GOT3 (cell line): ENCODE measurements around the gene ZNF281.
"Not testable (repeated sequence)": the region's sequence is repeated elsewhere in the genome, so short reads cannot be mapped to it uniquely, and the experiment has no call there.

ENCODE experiments used
- DNase-seq: peaks from one replicate; lab custom pipeline; 2025; ENCODE audit warnings: mixed read lengths; lab: John Stamatoyannopoulos, UW

The ZNF281 gene

DNA sequence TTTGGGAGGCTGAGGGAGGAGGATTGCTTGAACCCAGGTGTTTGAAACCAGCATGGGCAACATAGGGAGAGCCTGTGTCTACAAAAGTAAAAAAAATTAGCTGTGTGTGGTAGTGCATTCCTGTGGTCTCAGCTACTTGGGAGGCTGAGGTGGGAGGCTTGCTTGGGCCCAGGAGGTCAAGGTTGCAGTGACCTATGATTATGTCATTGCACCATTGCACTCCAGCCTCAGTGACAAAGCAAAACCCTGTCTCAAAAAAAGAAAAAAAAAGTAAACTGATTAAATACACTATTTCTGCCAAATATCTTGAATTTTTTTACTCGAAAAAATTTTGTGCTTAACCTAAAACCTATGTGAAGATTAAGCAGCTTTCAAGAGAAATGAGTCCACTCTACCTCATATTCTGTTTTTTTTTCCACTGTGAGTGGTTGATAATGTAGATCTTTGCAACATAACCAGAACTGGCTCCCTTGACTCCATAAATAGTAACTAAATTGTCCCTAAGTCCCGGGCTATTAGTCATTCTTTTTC, 19.4 kb upstream of the ZNF281 start:
- DNase-seq = no peak

- DNase-seq = no peak
Measured at GRCh38 chr1:200428482-200429205, 18.8 kb upstream of the ZNF281 start.

- no peak for DNase-seq
Measured at GRCh38 chr1:200427744-200428143, 17.9 kb upstream of the ZNF281 start.

- DNase-seq = no peak
Measured at GRCh38 chr1:200426196-200426595, 16.4 kb upstream of the ZNF281 start.

- no peak for DNase-seq
Measured at GRCh38 chr1:200423235-200423634, 13.4 kb upstream of the ZNF281 start.

GRCh38 chr1:200422211-200422610, 12.4 kb upstream of the ZNF281 start:
- no peak for DNase-seq

GRCh38 chr1:200415789-200416593, 6.2 kb upstream of the ZNF281 start:
- DNase-seq = peak; percentile 21

DNA sequence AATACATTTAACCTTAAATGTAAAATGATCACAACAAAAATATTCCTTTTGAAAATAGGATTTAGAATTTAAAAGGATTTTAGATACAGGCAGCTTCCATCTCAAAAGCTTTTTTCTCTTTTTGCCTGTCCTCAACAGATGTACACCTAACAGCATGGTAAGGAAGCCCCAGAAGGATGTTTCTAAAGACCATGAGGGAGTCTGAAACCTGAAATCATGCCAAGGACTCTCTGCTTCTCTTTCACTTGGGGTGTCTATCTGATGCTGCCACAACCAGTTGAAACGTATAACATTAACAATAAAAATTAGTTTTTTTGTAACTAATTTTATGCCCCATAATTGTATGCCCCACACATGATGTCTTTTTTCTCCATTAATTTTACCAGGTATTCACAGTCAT, 5.4 kb upstream of the ZNF281 start:
- no peak for DNase-seq

DNA sequence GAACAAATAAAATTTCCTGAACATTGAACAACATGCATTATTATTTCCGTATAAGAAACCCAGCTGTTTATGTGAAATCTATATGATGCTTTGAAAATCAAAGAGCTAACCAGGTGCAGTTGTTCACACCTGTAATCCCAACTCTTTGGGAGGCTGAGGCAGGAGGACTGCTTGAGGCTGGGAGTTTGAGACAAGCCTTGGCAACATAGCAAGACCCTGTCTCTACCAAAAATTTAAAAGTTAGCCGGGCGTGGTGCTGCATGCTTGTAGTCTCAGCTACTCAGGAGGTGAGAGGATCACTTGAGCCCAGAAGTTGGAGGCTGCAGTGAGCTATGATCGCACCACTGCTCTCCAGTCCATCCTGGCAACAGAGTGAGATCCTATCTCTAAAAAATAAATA, 4.8 kb upstream of the ZNF281 start:
- DNase-seq = no peak

GRCh38 chr1:200413766-200414165, 3.9 kb upstream of the ZNF281 start:
- DNase-seq = not testable (repeated sequence)

DNA sequence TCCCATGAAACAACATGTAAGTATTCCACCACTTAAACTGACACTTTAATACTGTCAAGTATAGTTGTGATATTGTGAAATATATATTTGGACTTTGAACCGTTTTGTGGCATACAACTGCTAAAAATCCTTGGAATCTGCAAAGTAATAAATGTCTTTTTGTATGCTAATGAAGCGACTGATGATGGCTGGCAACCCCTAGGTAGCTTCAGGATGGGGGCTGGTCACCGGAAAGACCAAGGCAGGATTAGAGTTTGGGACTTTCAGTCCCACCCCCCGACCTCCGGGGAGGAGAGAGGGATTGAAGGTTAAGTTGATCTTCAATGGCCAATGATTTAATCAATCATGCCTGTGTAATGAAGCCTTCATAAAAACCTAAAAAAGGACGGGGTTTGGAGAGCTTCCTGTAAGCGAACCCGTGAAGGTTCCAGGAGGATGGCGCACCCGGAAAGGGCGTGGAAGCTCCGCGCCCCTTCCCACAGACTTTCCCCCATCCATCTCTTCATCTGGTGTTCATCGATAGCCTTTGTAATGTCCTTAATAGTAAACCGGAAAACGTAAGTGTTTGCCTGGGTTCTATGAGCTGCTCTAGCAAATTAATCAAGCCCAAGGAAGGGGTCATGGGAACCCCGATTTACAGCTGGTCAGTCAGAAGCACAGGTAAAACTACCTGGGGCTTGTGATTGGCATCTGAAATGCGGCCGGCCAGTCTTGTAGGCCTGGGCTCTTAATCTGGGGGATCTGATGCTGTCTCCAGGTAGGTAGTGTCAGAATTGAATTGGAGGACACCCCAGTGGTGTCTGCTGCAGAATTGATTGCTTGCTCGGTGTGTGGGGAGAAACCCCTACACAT, 1.8 kb upstream of the ZNF281 start:
- no peak for DNase-seq

DNA sequence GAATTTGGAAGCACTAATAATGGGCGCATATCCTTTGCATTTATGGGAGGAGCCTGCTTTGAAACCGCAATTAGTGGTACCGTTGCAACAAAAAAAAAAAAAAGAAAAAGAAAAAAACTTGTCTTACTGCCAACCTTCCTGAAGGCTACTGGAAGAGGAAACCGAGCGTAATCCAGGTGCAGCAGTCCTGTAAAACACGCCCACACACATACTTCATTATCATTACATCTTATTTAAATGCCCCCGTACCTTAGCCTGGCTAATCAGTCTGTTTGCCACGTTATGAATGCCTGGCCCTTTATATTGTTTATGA, 686 bp upstream of the ZNF281 start:
- no peak for DNase-seq

- DNase-seq = no peak
Measured at GRCh38 chr1:200409203-200409760, 554 bp downstream of the ZNF281 start.

GRCh38 chr1:200406161-200406797, 3.6 kb downstream of the ZNF281 start:
- no peak for DNase-seq

GRCh38 chr1:200405264-200405663, 4.6 kb downstream of the ZNF281 start:
- no peak for DNase-seq

GRCh38 chr1:200401708-200402107, 8.1 kb downstream of the ZNF281 start:
- no peak for DNase-seq

DNA sequence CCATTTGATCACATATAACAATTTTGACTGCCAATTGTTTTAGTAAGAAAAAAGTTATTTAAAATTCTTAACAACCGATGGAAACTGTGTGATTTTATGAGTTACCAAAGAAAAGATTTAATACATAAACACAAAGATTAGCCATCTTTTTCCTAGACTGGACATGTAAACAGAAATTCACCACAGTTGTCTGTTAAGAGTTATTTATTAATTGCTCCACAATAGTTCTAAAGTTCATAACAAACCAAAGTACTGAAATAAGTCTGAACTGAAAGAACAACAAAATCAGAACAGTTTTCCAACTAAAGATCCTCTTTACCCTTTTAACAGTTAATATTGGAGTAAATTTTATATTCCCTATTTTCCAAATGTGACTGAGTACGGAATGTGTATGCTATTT, 8.6 kb downstream of the ZNF281 start:
- no peak for DNase-seq

DNA sequence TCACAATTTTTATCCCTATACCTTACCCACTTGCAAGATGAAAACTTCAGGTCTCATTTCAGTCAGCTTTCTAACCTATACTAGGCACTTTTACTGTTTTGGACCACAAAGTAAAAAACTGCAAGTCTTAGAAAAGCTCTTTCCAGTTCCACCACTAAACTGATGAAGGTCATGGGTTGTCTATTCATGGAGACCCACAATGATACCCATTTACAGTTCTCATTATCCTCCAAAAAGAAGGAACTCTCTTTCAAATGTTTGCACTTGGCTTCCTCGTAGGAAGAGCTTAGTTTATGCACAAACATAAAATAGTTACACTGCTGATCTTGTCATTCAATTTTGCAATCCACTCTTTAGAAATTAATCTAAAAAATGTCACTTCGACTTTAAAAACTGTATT, 9.3 kb downstream of the ZNF281 start:
- no peak for DNase-seq

GRCh38 chr1:200399860-200400259, 10.0 kb downstream of the ZNF281 start:
- DNase-seq = no peak

DNA sequence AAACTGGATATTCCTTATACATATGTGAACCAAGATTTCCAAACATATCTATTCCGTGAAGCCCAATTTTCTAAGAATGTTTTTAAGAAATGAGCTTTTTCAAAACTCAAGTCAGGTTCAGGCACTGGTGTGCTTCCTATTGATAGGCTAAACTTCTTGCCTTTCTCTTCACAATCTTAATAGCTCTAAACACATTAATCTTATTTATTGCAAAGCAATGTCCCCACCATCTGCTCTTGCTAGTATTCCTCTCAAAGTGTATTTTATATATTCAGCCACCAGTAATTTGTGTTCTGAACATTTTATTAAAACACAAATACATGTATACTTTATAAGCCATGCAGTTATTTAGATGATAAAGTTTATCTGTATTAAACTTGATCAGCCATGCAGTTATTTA, 11.5 kb downstream of the ZNF281 start:
- DNase-seq = no peak

DNA sequence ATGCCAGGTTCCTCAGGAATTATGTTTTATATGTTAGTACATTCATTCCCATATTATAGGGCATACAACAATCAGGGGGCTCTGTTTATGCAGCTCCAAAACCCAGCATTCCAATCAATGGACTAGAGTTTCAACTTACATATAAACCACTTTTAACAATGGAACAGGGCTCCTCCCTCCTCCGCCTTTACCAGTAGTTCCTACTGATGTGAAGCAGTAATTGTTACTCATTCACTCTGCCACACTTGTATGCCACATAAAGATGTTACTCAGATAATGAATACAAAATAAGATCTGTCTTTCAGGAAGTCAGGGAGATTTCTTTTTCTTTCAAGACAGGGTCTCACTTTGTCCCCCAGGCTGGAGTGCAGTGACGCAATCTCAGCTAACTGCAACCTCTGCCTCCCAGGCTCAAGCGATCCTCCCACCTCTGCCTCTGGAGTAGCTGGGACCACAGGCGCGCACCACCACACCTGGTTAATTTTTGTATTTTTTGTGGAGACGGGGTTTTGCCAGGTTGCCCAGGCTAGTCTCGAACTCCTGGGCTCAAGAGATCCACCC, 17.1 kb downstream of the ZNF281 start:
- no peak for DNase-seq
